LNCaP clone FGC (cell line): ENCODE results near the gene CTBP2.

ENCODE experiments used
- DNase-seq: peaks from one replicate; pipeline ENCODE4 v3.0.0-alpha.2; 2011; ENCODE audit warnings: low read depth
- H3K4me3 ChIP-seq: 2 replicates; pipeline ENCODE4 v1.5.1; 2011; ENCODE audit warnings: mild to moderate bottlenecking, low read depth, low read length, control low read depth
- TF ChIP-seq, protein P1 (sequence below): IDR thresholded peaks from 2 replicates; pipeline ENCODE4 v1.5.1; 2012; ENCODE audit warnings: mild to moderate bottlenecking; ENCODE audit not compliant: control insufficient read depth, insufficient read depth; ENCODE audit errors: extremely low read depth

The CTBP2 gene

DNA sequence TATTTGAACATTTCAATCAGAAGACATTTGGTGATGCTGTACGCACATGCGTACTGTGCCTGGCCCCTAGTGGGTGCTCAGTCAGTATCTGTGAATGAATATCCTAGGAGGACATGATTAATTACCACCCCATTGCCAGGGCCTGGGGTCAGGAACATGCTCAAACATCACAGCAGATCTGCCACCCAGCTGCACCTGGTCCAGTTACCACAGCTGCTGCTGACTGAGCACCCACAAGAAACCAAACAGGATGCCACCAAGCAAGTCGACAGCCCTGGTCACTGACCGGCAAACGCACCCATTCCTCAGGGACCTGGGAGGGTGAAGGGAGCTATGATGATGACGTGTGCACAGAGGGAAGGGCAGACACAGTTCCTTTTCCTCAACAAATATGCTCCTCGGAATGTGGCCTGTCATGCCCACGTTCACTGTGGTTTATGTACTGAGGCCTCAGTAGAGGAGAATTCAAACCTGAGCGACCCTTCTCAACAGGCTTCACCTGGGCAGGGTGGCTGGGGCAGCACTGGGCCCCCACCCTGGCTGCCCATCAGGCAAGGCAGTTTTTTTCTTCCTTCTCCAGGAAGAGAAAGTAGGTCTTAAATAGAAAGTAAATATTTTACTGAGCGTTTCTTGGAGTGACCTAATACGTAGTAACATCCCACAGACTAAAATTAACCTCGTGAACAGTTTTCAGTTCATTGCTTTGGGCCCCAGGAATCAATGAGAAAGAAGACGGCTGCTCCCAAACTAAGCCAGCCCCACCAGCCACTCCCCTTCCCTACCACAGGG is 13.4 kb downstream of the CTBP2 start:
- TF ChIP-seq, protein P1, sequence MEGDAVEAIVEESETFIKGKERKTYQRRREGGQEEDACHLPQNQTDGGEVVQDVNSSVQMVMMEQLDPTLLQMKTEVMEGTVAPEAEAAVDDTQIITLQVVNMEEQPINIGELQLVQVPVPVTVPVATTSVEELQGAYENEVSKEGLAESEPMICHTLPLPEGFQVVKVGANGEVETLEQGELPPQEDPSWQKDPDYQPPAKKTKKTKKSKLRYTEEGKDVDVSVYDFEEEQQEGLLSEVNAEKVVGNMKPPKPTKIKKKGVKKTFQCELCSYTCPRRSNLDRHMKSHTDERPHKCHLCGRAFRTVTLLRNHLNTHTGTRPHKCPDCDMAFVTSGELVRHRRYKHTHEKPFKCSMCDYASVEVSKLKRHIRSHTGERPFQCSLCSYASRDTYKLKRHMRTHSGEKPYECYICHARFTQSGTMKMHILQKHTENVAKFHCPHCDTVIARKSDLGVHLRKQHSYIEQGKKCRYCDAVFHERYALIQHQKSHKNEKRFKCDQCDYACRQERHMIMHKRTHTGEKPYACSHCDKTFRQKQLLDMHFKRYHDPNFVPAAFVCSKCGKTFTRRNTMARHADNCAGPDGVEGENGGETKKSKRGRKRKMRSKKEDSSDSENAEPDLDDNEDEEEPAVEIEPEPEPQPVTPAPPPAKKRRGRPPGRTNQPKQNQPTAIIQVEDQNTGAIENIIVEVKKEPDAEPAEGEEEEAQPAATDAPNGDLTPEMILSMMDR, result no peak
- H3K4me3 ChIP-seq, result peak overlapping the region; percentile 13
- no peak for DNase-seq

DNA sequence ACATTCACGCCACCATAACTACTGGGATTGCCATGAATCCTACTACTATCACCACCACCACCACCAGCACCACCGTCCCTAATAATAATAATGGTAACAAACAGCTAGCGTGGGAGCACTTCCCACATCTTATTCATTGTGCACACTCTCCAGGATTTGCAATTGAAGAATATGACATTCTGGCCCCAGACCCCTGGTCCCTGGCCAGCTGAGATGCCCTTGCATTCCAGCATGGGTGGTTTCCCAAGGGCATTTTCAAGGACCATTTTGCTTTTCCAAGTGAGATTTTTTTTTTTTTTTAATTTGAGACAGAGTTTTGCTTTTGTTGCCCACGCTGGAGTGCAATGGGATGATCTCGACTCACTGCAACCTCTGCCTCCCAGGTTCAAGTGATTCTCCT is 14.7 kb downstream of the CTBP2 start:
- no peak for DNase-seq
- no peak overlapping the region for H3K4me3 ChIP-seq
- TF ChIP-seq, protein P1, result no peak

DNA sequence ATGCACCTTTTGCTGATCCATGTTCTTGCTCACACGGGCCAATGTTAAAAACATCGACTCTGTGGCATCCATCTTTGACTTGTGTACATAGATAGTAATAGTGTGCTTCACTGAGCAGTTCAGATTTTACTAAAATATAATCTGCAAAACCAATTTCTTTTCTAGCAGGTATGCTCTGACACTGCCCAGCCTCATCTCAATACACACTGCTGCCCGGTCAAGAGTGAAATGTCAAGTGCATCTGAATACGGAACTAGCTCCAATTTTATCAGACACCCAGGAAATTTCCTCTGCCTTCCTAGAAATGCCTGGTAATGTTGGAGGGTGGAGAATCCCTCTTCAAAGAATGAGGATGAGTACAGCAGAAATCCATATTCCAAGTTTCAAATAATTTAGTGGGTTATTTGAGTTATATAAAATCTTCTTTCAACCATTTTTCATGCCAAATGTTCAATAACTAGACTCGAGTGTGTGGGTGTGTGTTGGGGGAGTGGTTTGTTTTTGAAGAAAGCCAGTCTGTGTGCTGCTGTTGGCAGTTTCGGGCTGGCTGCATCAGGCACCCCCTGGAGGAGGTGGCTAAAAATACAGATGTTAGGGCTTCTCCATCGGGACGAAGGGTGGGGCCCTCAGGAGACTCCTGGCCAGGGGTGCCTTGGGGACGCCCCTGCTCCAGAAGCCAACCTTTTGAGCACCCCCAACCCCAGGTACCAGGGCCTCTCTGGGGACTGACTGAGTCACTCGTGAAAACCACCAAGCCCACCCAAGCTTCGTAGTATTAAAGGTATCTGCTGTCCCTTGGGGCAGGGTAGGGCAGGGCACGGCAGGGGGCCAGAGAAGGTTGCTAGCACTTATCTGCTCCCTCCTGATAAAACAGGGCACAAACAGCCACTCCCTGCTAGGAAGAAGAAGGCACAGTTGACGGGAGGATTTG is 15.4 kb downstream of the CTBP2 start:
- DNase-seq, result no peak
- H3K4me3 ChIP-seq, result no peak overlapping the region

DNA sequence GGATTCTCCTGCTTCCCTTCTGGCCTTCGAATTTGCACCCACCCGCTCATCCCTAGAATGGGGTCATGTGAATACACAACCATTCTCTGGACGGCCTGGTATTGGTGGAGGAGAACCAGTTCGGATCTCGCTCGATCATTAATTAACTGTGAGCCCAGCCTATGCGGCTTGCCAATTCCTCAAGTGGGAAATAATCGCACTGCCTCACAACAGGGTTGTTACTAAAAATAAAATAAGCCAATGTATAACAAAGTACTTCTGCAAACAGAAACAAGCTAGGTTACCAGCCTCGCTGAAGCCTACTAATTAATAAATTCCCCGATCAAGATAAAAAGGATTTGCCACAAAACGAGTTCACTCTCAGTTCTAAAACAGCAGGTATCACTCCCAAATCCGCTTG is 16.2 kb downstream of the CTBP2 start:
- no peak overlapping the region for H3K4me3 ChIP-seq
- TF ChIP-seq, protein P1, result no peak
- DNase-seq, result no peak

More for the DNA sequence above, 15.4 kb downstream of the CTBP2 start:
- TF ChIP-seq, protein P1, result peak; percentile 31

DNA sequence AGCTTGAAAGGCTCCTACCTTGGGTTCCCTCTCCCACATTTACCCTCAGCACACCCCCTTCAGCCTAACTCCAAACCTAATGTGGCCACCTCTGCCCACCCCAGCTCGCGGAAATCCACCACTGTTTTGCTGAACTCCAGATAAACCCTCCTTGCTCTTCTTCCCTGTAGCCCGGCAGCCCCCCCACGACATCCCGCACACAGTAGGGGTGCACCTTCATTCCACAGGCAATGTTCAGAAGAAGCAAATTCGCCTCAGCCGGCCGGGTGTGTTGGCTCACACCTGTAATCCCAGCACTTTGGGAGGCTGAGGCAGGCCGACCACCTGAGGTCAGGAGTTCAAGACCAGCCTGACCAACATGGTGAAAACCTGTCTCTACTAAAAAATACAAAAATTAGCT is 17.4 kb downstream of the CTBP2 start:
- no peak overlapping the region for H3K4me3 ChIP-seq
- TF ChIP-seq, protein P1, result no peak
- no peak for DNase-seq

DNA sequence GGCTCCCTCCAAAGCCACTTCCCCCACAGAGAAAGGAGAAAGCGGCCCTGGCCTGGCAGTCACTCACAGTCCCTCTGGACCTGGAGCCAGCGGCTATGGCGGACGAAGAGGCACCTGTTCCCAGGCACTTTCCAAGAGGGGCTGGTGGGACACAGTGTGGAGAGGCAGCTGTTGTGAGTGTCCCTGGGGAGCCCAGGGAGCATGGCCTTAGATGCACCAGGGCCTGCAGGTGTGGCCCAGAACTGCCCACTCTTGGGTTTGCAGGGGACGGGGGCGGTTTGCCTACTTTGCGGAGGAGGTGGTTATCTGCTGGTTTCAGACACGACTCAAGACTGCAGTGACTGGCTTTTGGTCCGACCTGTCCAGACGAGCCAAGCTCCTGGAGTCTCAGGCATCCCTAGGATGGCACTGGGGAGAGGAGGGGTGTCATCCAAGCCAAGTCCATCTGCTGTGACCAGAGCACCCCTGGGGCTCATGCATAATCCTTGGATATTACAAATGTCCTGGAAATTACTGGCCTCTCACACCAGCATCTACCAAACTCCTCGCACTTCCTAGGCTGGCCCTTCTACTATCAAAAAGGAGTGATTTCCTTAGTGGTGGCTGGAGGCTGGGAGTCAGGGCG is 18.4 kb downstream of the CTBP2 start:
- TF ChIP-seq, protein P1, result no peak
- H3K4me3 ChIP-seq, result no peak overlapping the region
- no peak for DNase-seq
